RPMI8226 (cell line): ENCODE results near the gene XAB2.

Experiments used
- DNase-seq: peaks from one replicate; pipeline ENCODE4 v3.0.0-alpha.2; 2015

Gene XAB2

GRCh38 chr19:7648265-7649014, 19.1 kb upstream of the XAB2 start:
- no peak for DNase-seq

- DNase-seq, result no peak
Observed at GRCh38 chr19:7647156-7647555, 17.8 kb upstream of the XAB2 start.

DNA sequence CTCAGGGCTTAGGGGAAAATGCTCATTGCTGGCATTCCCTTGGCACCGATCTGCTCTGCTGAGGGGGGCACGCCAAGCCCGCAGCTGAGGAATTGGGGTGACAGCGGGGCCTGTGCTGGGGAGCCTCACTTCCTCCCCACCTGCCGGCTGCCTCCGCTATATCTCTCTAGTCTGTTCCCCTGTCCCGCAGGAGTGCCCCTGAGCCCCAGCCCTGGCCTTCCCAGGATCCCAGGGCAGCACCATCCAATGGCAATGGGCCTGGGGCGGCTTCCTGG, 17.0 kb upstream of the XAB2 start:
- DNase-seq, result no peak

- DNase-seq, result no peak
Observed at GRCh38 chr19:7645656-7646425, 16.5 kb upstream of the XAB2 start.

- no peak for DNase-seq
Observed at GRCh38 chr19:7645163-7645562, 15.8 kb upstream of the XAB2 start.

DNA sequence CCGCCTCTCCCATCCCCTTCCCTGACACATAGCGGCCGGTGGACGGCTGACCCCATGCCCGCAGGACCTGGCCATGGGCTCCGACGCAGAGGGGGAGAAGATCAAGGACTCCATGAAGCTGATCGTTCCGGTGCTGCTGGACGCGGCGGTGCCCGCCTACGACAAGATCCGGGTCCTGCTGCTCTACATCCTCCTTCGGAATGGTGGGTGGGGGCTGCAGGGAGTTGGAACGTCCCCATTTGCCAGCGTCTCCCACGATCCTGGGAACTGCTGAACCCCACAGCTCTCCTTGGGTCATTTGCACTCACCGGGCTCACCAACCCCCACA, 15.2 kb upstream of the XAB2 start:
- DNase-seq, result no peak

DNA sequence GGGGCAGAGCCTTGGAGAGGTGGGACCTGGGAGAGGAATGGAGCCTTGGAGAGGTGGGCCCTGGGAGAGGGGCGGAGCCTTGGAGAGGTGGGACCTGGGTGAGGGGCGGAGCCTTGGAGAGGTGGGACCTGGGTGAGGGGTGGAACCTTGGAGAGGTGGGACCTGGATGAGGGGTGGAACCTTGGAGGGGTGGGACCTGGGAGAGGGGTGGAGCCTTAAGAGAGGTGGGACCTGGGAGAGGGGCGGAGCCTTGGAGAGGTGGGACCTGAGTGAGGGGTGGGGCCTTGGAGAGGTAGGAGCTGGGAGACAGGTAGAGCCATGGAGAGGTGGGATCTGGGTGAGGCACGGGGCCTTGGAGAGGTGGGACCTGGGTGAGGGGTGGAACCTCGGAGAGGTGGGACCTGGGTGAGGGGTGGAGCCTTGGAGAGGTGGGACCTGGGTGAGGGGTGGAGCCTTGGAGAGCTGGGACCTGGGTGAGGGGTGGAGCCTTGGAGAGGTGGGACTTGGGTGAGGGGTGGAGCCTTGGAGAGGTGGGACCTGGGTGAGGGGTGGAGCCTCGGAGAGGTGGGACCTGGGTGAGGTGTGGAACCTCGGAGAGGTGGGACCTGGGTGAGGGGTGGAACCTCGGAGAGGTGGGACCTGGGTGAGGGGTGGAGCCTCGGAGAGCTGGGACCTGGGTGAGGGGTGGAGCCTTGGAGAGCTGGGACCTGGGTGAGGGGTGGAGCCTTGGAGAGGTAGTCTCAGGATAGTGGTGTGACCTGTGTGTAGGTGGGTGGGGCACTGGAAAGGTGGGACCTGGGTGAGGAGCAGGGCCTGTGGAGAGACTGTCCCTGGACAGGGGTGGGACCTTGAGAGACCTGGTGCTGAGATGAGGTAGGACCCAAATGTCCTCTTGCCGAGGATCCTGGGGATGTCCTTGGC, 14.5 kb upstream of the XAB2 start:
- DNase-seq, result peak; percentile 27

GRCh38 chr19:7643031-7643415, 13.7 kb upstream of the XAB2 start:
- DNase-seq, result no peak

- no peak for DNase-seq
Observed at GRCh38 chr19:7642295-7643030, 13.1 kb upstream of the XAB2 start.

GRCh38 chr19:7641290-7642276, 12.2 kb upstream of the XAB2 start:
- no peak for DNase-seq

- DNase-seq, result no peak
Observed at GRCh38 chr19:7640803-7641202, 11.5 kb upstream of the XAB2 start.

- DNase-seq, result no peak
Observed at GRCh38 chr19:7639863-7640348, 10.6 kb upstream of the XAB2 start.

DNA sequence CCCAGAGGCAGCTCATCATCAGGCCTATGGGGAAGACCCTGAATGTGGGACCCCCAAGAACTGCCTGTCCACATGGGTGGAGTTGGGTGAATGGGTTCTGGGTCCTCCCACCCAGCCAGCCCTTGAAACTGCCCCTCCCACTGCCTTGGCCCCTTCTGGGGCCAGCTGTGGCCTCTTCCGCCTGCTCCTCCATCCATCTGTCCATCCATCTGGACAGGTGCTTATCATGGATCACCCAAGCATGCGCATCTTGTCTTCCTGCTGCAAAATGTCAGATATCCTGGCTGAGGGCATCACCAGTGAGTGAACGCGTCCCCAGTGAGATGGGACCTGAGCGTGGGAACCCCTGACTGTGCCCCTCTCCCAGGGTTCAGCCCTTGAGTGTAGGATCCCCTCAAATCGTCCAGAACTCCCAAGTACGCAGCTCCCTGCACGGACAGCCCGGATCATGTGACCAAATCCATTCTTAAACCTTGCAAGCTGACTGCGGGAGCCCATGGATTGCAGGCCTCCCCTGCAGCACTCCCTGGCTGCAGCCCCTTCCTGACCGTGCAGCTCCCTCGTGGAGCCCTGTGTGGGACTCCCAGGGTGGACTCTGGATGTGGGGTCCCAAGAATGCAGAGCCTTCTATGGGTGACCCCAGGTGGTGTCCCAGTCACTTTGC, 9.6 kb upstream of the XAB2 start:
- DNase-seq, result no peak

- peak; percentile 59 for DNase-seq
Observed at GRCh38 chr19:7637374-7638256, 8.3 kb upstream of the XAB2 start.

- peak; percentile 93 for DNase-seq
Observed at GRCh38 chr19:7636691-7637373, 7.5 kb upstream of the XAB2 start, which contains the start of gene STXBP2. TSS of gene STXBP2 (plus strand) at chr19:7637110. CDS start at chr19:7637150, 40 bp downstream.

GRCh38 chr19:7636317-7636690, 7.0 kb upstream of the XAB2 start:
- DNase-seq, result no peak

DNA sequence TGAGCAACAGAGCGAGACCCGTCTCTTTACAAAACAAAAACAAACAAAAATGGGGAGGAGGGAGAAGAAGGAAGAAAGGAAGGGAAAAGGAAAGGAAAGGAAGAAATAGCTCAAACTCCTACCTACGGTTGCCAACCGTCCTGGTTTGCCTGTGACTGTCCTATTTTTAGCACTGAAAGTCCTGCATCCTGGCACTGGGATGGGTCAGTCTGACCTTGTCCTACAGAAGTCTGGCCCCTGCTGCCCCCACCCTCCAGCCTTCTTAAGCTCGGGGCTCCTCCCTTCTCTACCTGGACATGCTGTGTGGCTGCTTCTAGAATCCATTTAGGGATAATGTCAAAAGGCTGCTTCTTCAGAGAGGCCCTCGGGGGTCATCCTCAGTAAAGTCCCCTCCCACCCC, 6.3 kb upstream of the XAB2 start:
- DNase-seq, result no peak

GRCh38 chr19:7633698-7634097, 4.4 kb upstream of the XAB2 start, which contains the start of gene PCP2:
TSS of gene PCP2 (minus strand) at chr19:7633719. CDS start at chr19:7633457, 262 bp downstream.
- no peak for DNase-seq
